ENCODE measurements around the gene ZNF232.
"Not testable (repeated sequence)": the region's sequence is repeated elsewhere in the genome, so short reads cannot be mapped to it uniquely, and the experiment has no call there.

The ZNF232 gene

GRCh38 chr17:5111402-5112204 is at the start of gene ZNF232:
ZNF232 (minus strand) TSS chr17:5111878; CDS start chr17:5111822, 56 bp downstream.
- peak; percentile 76 to 78 for DNase-seq (ENCODE audit: low read depth in 2 of 2)

GRCh38 chr17:5160702-5161101 is 49.0 kb upstream of the ZNF232 start:
- DNase-seq (ENCODE audit: low read depth in 2 of 2): not testable (repeated sequence)

GRCh38 chr17:5146122-5146521 is 34.4 kb upstream of the ZNF232 start:
- DNase-seq (ENCODE audit: low read depth in 2 of 2): not testable (repeated sequence)

GRCh38 chr17:5142877-5143276 is 31.2 kb upstream of the ZNF232 start:
- DNase-seq (ENCODE audit: low read depth in 2 of 2): not testable (repeated sequence)

- DNase-seq (ENCODE audit: low read depth in 2 of 2): no peak
These were observed 27.7 kb upstream of the ZNF232 start for GRCh38 chr17:5139458-5139732.

GRCh38 chr17:5138616-5139457 is 27.2 kb upstream of the ZNF232 start:
- no peak for DNase-seq (ENCODE audit: low read depth in 2 of 2)

- DNase-seq (ENCODE audit: low read depth in 2 of 2): not testable (repeated sequence)
These were observed 26.5 kb upstream of the ZNF232 start for GRCh38 chr17:5138198-5138544.

GRCh38 chr17:5137511-5138197 is 26.0 kb upstream of the ZNF232 start:
- not testable (repeated sequence) for DNase-seq (ENCODE audit: low read depth in 2 of 2)

- DNase-seq (ENCODE audit: low read depth in 2 of 2): not testable (repeated sequence)
These were observed 25.1 kb upstream of the ZNF232 start for GRCh38 chr17:5136580-5137412.

- no peak for DNase-seq (ENCODE audit: low read depth in 2 of 2)
These were observed 24.3 kb upstream of the ZNF232 start for GRCh38 chr17:5135726-5136579.

GRCh38 chr17:5135131-5135712 is 23.5 kb upstream of the ZNF232 start:
- not testable (repeated sequence) for DNase-seq (ENCODE audit: low read depth in 2 of 2)

- not testable (repeated sequence) for DNase-seq (ENCODE audit: low read depth in 2 of 2)
These were observed 22.9 kb upstream of the ZNF232 start for GRCh38 chr17:5134571-5134970.

GRCh38 chr17:5133961-5134360 is 22.3 kb upstream of the ZNF232 start:
- DNase-seq (ENCODE audit: low read depth in 2 of 2): not testable (repeated sequence)

- no peak for DNase-seq (ENCODE audit: low read depth in 2 of 2)
These were observed 21.6 kb upstream of the ZNF232 start for GRCh38 chr17:5133311-5133710.

- not testable (repeated sequence) for DNase-seq (ENCODE audit: low read depth in 2 of 2)
These were observed 21.0 kb upstream of the ZNF232 start for GRCh38 chr17:5132503-5133225.

GRCh38 chr17:5131799-5132502 is 20.3 kb upstream of the ZNF232 start:
- not testable (repeated sequence) for DNase-seq (ENCODE audit: low read depth in 2 of 2)

- no peak for DNase-seq (ENCODE audit: low read depth in 2 of 2)
These were observed 19.6 kb upstream of the ZNF232 start for GRCh38 chr17:5131146-5131715.

GRCh38 chr17:5130687-5131086 is 19.0 kb upstream of the ZNF232 start:
- DNase-seq (ENCODE audit: low read depth in 2 of 2): not testable (repeated sequence)
